T-helper 22 cell (primary cell): ENCODE measurements around the gene TBC1D1.
"Not testable (repeated sequence)": the region's sequence is repeated elsewhere in the genome, so short reads cannot be mapped to it uniquely, and the experiment has no call there.

Source experiments
- DNase-seq: peaks from one replicate; pipeline ENCODE4 v3.0.0-alpha.2; 2020; ENCODE audit warnings: low read depth

Gene TBC1D1

DNA sequence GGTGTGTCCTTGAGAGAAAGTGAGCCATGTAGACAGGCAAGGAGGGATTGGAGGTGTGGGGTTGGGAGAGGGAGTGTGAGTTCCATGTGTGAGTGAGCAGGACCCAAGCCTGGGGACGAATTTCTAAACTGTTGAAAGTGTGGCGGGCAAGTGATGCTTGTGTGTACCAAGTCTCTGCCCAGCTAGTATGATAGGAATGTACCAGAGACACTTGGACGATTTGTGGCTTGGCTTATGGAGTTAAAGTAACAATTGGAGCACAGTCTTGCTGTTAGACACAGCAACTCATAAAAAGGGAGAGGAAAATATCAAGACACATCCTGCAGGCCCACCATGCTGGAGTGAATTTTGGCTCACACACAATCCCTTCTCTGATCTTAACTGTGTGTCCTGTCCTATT, 77.9 kb downstream of the TBC1D1 start:
- DNase-seq, result no peak

DNA sequence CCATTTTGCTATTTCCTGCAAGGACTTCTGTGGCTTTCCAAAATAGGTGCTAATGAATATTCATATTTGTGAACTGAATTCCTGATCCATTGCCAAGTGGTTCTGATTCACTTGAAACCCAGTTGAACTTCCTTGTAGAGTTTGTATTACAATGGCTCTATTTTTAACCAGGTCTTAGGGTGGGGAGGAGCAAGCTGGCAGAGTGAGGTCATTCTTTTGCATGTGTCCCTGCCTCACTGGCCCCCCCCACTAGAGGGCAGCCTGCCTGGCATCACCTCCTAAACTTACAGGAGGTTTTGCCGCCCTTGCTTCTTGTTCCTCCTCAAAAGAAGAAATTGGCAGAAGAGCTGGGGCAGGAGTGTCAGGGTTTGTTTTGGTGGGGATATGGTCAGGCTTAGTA, 79.8 kb downstream of the TBC1D1 start:
- DNase-seq, result peak; percentile 18

DNA sequence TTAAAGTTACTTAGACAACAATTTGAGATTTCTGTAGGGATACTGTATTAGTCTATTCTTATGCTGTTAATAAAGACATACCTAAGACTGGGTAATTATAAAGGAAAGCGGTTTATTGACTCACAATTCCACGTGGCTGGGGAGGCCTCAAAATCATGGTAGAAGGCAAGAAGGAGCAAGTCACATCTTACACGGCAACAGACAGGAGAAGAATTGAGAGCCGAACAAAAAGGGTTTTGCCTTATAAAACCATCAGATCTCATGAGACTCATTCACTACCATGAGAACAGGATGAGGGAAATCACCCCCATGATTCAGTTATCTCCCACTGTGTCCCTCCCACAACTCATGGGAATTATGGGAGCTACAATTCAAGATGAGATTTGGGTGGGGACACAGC, 80.3 kb downstream of the TBC1D1 start:
- DNase-seq, result no peak

DNA sequence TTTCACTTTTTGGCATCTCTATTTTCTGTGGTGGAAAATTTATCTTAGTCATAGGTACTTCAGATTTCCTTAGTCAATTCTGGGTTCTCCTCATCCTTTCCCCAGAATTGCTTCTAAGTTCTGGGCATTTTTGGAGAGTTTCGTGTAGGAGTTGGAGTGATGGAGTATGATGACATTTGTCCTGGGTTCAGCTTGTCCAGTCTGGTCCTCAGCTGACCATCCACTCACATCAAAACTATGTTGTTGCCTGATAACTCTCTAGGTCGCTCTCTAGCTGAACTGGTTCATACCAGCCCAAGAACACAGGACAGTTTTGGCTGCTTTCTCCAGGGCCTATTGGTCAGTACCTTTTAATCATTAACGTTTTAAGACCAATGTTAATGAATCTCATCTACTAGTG, 82.6 kb downstream of the TBC1D1 start:
- no peak for DNase-seq

DNA sequence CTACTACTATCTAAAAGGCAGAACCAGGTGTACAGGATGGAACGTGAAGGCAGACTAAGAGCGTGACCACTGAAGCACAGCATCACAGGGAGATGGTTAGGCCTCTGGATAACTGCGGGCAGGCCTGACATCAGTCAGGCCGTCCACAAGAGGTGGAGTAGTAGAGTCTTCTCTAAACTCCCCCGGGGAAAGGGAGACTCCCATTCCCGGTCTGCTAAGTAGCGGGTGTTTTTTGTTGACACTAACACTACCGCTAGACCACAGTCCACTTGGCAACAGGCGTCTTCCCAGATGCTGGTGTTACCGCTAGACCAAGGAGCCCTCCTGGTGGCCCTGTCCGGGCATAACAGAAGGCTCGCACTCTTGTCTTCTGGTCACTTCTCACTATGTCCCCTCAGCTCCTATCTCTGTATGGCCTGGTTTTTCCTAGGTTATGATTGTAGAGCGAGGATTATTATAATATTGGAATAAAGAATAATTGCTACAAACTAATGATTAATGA, 84.5 kb downstream of the TBC1D1 start:
- not testable (repeated sequence) for DNase-seq

DNA sequence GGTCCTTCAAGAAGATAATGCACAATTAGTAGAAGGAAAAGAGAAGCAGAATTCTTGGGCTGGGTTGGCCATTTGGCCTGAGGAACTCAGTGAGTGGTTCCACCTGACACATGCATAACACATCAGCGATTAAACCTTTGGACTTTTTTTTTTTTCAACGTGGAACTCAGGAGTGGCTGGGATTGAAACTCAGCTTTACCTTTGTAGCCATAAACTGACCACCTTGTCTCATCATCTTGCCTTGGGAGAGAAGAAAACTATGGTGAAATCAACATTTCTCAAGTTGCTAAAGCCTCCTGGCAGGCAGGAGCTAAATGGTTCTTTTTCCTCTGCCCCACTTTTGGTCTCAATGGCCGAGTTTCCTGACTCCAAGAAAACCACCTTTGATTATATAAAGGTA, 85.6 kb downstream of the TBC1D1 start:
- no peak for DNase-seq

DNA sequence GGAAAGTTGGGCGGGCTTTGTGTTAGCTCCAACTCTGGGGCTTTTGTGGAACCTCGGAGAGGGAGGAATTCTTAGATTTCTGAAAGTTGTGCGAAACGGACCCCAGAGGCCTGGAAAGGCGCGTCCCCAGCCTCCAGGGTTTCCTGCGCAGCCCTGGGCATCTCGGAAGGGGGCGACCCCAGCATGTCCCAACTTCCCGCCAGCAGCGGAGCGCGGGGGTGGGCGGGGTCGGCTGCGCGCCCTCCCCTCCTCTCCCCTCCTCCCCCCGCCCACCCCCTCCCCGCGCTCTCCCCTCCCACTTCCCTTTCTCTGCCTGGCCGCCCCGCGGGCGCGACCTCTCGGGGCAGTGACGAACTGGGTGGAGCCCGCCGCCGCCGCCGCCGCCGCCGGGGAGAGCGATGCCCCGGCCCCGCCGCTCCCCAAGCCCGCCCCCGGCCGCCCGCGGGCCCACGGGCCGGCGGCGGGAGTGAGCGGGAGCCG, 86.1 kb downstream of the TBC1D1 start:
- peak; percentile 67 for DNase-seq

DNA sequence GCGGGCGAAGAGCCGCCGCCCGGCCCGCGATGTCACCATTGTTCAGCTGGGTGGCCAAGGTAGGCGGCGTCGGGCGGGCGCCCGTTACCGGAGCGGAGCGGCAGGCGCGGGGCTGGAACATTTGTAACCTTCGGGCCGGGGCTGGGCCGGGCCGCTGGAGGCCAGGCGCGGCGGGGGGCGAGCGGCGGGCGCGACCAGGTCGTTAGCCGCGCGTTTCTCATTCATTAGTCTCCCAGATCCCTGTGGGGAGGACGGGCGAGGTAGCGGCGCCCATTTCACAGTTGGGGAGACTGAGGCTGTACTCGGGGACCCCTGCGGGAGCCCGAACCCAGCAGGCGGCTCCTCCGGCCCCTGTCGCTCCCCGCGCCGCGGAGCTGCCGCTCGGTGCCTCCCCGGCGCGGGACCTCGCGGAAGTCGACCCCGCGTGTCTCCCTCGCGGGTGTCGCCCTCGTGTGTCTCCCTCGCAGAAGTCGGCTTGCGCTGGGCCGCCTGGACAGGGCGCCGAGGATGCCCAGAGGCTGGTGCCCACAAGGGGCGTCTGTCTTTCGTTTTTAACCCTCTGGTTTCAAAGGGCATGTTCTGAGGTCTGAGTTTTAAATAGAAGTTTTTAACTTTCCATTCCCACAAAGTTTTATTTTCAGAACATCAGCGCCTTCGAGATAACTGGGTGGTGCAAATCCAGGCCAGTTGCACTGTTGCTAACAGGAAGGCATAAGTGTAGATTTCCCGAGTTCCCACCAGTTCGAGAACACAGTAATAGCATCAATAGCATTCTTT, 86.8 kb downstream of the TBC1D1 start:
- peak; percentile 49 for DNase-seq

DNA sequence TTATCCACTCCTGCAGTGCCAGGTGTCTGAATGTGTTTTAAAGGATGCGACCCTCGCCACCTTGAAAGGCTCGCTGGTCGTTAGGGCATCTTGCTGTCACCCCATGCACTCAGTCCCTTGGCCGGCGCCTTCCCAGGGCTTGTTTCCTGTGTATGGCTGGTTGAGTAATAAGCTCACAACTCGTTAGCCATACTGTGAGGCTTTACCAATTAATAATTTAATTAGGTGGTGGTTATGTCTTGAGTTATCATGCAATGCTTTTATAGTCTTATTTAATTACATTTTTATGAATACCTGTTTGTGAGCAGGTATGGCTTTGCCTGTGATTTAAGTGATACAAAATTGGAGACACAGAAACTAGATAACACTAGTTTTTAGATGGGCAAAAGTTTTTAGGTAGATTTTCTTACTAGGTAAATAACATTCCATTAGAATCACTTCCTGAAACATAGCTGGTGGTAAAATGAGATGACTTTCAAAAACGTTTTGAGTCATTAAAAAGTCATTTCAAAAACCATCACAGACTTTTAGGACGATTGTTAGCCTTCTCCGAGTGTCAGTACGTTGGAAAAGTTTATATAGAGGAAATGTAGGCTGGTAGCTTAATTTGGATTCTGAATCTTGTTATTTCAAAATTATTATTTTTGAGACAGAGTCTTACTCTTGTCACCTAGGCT, 87.5 kb downstream of the TBC1D1 start:
- DNase-seq, result no peak

DNA sequence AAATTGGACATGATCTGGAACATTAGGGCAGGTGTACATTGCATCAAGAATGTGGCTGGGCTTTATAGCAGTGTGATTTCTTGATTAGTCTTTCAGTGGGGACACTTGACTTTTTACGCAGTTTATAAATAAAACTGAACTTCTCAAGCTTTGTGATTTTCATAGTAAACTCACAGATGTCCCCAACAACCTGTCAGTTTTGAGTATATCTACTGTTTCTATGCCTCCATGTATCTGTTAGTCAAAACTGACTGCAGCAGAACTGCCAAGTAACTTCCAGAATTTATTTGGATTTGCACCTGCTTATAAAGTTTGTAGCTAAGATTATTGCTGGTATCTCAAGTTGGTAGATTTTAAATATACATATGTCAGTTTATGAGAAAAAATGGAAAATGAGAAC, 89.4 kb downstream of the TBC1D1 start:
- no peak for DNase-seq

DNA sequence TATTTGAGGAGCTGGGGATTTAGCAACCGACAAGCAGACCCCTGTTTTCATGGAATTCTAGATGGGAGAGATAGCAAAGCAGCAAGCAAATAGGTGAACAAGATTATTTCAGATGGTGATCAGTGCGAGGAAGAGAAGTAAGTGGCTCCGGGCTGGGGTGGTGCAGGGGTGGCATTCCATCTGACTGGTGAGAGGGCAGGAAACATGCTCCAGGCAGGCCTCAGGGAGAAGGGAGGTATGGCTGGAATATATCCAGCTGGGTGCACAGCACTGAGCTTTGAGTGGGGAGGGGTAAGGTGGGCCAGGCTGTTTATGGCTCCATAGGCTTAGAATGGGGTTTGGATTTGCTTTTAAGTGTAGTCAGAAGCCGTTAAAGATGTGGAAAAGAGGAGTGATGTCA, 90.5 kb downstream of the TBC1D1 start:
- no peak for DNase-seq

DNA sequence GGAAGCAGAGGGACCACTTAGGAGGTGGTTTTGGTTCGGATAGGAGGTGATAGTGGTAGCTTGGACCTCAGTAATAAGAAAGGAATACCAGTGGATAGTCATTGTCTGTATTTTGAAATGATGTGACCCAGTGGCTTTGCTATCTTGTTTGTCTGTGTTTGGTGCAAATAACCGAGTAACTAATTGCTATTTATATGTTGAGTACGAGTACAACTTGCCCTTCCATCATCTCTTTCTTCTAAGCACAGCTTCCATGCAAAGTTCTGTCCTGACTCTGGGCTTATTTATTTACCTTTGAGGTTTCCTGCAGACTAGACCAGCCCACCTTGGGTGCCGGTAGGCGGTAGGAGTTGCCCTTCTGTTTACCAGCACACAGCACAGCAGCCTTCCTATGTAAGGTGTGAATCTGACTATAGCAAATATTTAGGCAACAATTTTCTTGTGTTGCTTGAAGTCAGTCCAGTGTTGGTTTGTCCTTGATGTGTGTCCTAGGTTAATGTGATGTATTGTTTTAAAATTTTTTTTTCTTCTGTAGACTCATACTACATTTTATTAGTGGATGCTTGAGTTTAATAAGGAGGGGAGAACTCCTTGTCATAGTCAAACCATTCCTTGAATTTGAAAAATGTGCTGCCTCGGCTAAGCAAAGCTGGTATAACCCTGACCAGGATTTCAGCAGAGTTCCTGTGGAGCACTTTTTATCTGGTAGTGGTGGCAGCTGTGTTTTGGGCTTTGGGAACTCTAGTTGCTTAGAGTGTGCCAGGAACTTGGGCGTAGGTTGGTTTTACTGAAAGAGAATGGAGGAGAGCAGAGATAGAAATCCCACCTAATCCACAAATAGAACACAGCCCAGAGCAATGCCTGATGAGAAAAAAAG, 91.2 kb downstream of the TBC1D1 start:
- DNase-seq, result no peak

DNA sequence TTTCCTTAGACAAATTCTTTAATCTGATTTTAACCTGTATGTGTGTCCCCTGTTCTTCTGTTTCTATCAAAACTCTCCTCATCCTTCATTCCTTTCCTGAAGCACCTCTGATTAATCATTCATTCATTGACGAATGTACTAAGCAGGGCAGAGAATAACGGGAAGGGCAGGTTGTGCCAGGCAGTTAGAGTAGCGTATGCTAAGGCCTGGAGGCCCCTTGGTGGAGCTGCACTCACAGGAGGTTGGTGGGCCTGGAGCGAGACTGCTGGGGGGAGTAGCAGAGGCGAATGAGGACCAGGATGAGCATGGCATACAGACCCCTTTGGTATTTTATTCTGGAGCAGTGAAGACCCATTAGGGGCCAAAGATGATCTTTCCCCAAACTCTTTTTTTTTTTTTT, 91.9 kb downstream of the TBC1D1 start:
- DNase-seq, result no peak

DNA sequence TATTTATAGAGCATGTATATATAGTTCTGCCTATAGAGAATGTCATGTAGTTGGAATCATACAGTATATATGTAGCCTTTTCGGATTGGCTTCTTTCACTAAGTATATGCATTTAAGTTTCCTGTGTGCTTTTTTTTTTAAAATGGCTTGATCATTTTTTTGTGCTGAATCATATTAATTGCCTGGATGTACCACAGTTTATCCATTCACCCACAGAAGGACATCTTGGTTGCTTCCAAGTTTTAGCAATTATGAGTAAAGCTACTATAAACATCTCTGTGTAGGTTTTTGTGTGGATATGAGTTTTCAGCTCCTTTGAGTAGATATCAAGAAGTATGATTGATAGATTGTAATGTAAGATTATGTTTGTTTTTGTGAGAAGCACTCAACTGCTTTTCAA, 93.1 kb downstream of the TBC1D1 start:
- no peak for DNase-seq

DNA sequence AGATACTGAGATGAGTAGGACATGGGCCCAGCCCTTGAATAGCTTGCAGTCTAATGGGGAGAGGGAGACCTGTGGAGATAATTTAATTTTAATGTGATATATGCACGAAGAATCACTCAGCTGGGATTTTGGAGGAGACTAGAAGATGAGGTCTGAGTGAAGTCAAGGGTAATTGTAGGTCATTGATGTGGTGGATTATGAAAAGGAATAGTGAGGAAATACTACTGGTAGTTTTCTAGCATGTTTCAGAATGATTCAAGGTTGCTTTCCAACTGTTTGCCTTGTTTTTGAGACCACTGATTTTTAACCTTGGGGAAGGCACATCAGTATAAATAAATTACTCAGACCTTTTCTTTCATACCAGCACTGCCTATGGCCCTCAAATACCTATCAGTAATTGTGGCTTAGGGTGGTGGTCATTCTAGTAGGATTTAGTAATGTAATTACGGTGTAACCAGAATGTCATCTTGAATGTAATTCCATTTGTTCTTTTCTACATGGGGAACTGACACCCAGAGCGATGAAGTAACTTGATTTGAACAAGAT, 94.9 kb downstream of the TBC1D1 start:
- DNase-seq, result no peak

DNA sequence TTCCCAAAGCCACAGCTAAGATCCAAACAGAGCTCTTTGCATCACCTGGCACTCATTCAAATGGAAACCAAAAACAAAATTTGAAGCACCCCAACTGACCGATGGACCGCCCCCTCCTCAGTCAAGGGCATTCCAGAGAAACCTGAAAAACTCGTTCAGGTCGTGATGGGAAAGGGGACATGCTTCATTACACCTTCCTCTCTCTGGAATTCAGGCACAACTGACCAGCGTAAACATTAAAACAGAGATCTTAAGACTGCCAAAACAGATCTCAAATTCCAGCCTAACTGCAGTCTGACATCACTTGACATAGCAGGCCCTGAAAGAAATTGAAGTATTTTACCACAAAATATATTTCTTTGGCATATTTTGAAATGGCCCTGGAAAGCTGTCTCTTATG, 97.8 kb downstream of the TBC1D1 start:
- no peak for DNase-seq

DNA sequence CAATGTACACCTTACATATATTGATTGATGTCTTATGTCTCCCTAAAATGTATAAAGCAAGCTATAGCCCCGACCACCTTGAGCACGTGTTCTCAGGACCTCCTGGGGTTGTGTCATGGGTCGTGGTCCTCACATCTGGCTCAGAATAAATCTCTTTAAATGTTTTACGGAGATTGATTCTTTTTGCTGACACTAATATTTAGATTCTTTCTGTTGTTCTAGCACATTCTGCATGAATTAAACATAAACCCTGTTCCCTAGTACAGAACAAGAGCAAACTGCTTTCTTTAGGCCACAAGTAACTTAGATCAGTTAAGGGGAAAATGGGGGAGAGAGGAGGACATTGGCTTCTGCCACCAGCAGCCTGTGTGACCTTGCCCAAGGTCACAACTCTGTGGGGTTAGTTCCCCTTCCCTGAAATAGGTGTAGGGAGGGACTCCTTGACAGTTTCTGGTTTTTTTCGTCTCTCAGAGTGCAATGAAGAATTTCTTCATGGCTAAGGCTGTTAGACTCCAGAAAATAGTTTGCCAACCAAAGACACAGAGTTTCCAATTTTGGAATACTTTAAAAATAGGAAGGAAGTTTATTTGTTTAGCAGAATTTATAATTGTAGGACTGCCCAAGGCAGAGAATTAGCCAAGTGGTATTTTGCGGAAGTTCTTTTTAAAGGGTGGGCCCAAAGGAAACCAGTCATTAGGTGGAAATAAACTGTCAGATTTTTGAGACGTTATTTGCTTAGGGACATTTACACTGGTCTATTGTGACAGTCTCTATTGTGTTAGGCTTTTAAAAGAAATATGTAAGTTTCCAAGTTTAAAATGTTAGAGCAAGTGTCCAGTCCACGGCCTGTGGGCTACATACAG, 98.7 kb downstream of the TBC1D1 start:
- DNase-seq, result no peak

DNA sequence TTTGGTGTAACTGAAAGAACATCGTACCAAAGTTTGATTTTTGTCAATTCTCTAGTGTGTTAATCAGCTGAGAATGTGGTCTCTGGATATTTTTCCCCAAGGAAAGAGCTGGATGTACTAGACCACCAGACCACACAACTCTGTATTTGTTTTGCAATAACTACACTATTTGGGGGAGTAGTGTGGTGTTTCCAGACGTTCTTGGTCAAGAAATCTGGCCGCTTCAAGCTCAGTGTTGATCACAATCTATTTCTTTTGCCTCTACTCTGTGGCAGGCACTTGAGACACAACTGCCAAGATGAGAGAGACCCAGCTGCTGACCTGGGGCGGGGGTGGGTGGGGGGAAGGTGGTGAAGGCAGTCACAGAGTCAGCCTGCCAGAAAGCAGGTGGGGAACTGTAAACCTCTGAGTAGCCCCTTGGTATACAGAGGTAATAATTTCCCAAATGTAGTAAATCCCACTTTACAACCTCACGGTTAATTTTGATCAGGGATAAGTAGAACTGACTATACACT, 99.9 kb downstream of the TBC1D1 start:
- DNase-seq, result no peak

DNA sequence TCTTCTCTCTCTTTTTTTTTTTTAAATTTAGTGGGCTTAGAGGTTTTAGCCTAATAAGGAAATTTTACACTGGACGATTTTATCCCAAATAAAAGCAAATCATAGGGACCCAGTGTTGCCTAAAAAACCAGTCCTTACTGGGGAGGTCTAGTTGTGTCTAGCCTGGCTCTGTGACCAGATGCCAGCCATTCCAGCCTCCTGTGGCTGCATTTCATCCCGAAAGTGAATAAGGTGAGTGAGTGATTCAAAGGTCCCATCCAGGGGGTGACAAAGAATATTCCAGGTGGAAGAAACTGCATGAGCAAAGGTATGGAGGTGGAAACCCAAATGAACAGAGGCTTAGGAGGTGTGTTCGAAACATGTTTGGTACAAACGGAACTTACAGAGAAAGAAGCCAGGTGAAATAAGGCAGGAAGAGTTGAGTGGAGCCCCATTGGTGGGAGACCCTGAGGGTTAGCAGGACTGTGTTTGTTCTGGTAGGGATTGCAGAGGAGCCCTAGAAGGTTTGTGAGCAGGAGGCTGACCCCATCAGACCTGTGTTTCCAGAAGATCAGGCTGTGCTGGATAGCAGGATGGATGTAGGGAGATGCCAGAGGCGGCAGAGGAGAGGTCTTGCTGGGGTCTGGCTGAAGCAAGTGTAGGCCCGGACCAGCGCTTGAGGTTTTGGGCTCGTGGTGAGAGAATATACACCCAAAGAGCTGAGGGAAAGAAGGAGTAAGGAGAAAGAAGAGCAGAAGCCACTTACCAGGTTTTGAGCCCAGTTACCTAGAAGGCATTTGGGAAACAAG, 100.9 kb downstream of the TBC1D1 start:
- DNase-seq, result no peak

DNA sequence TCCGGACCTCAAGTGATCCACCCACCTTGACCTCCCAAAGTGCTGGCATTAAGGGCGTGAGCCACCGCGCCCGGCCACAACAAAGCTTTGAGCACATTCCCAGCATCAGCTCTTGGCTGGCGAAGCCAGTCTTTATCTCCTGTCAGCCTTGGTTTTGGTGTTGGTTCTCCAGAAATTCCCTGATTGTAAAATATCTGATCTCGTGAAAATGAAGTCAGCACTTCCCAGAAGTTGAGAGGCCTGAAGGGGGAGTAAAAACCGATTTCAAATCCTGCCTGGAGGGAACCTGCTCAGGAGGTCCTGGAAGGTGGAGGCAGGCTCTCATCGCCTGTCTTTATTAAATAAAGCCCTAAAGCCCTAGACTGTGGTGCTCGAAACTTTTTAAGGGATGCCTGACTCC, 102.9 kb downstream of the TBC1D1 start:
- DNase-seq, result no peak
